Gastroesophageal sphincter (tissue), 4 donors: ENCODE results near the gene GLTP. TPM values are rescaled to one million over a fixed set of nuclear protein-coding genes. Genes with fewer than 3 reads are reported as not detected.

Source experiments
- ATAC-seq: fragments of 150-250 bp; one replicate; pipeline ENCODE4 v1.9.1; 2016; ENCODE audit warnings: mild to moderate bottlenecking, moderate library complexity
- H3K27ac ChIP-seq, 4 donors: fragments of 200-600 bp; sonication (generic) in 3 of 4; 1 replicate in 3 of 4; 2 replicates in 1 of 4; pipeline ENCODE4 v1.5.1; 2016 to 2019
- H3K27me3 ChIP-seq: fragments of 200-600 bp; sonication (generic); one replicate; pipeline ENCODE4 v1.5.1; 2019
- H3K36me3 ChIP-seq, 2 donors: fragments of 200-600 bp; sonication (generic); one replicate each; pipeline ENCODE4 v1.5.1; 2019; ENCODE audit warnings: control low read depth in 1 of 2
- H3K4me1 ChIP-seq, 3 donors: fragments of 200-600 bp; sonication (generic); 1 replicate in 2 of 3; 2 replicates in 1 of 3; pipeline ENCODE4 v1.5.1; 2016 to 2019; ENCODE audit warnings: control low read depth in 2 of 3
- H3K4me3 ChIP-seq, 2 donors: fragments of 200-600 bp; sonication (generic); one replicate each; pipeline ENCODE4 v1.5.1; 2019; ENCODE audit warnings: mild to moderate bottlenecking in 1 of 2, moderate library complexity in 1 of 2
- H3K9me3 ChIP-seq, 3 donors: fragments of 200-600 bp; sonication (generic); one replicate each; pipeline ENCODE4 v1.5.1; 2017 to 2019; ENCODE audit warnings: control low read depth in 2 of 3
- EP300 ChIP-seq: sonication (generic); formaldehyde crosslinking; IDR thresholded peaks from one replicate; pipeline ENCODE4 v1.6.1; 2017; ENCODE audit warnings: antibody characterized with exemption, mild to moderate bottlenecking
- POLR2A ChIP-seq, 2 donors: fragments of 450-650 bp; IDR thresholded peaks; one replicate each; pipeline ENCODE4 v1.6.1; 2017; ENCODE audit warnings: antibody characterized with exemption in 2 of 2, mild to moderate bottlenecking in 2 of 2, moderate library complexity in 1 of 2
- POLR2AphosphoS5 ChIP-seq: sonication (generic); formaldehyde crosslinking; IDR thresholded peaks from one replicate; pipeline ENCODE4 v1.6.1; 2017; ENCODE audit warnings: antibody characterized with exemption
- WGBS, 2 donors: methylation state at CpG; one replicate each; pipeline ENCODE4 v1.1.5; 2018; ENCODE audit warnings: low coverage in 1 of 2; 5-methylcytosine and 5-hydroxymethylcytosine counted together
- total RNA-seq, 4 donors: library from RNA; depleted of rRNA; stranded (reverse); fragments of >200 nt; gene quantifications; one replicate each; pipeline ENCODE4 v1.1.0, GENCODE V29; 2016
- TF ChIP-seq, protein P1 (sequence below), 4 experiments: fragments of 200-600 bp in 2 of 4; fragments of 450-650 bp in 2 of 4; sonication (generic) in 1 of 4; IDR thresholded peaks; one replicate each; pipeline ENCODE4 v1.5.1; 2017 to 2019; ENCODE audit warnings: antibody characterized with exemption in 4 of 4, mild to moderate bottlenecking in 2 of 4, moderate library complexity in 2 of 4

Gene GLTP
- total RNA-seq, 4 donors from 2014 or later = 35.2 to 70.3 (median 51.8) TPM

DNA sequence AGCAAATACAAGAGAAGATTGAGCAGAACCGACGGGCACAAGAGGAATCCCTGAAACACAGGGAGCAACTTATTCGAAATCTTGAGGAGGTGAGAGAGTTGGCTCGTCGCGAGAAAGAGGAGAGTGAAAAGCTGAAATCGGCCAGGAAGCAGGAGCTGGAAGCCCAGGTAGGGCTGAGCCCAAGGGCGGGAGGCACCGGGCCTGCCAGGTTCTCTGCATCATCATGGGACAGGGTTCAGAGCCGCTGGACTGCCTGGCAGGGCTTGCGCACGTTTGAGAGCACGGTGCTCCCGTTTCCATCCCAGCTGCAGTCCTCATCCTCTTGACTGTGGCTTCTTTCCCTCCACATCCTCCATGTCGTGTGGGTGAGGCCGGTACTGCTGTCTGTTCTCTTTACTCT is 34.1 kb upstream of the GLTP start:
- H3K27me3 ChIP-seq = no peaks in the 10 kb centered on the region
- H3K36me3 ChIP-seq = peaks cover 0 to 100% of the 10 kb centered on the region in 2 donors
- no peaks in the 10 kb centered on the region for H3K9me3 ChIP-seq
- ATAC-seq = no peak
- H3K4me3 ChIP-seq = no peak overlapping the region
- TF ChIP-seq EP300 = no peak
- TF ChIP-seq POLR2A (IDR thresholded peaks at IDR 0.05) = no peak
- TF ChIP-seq, protein P1, sequence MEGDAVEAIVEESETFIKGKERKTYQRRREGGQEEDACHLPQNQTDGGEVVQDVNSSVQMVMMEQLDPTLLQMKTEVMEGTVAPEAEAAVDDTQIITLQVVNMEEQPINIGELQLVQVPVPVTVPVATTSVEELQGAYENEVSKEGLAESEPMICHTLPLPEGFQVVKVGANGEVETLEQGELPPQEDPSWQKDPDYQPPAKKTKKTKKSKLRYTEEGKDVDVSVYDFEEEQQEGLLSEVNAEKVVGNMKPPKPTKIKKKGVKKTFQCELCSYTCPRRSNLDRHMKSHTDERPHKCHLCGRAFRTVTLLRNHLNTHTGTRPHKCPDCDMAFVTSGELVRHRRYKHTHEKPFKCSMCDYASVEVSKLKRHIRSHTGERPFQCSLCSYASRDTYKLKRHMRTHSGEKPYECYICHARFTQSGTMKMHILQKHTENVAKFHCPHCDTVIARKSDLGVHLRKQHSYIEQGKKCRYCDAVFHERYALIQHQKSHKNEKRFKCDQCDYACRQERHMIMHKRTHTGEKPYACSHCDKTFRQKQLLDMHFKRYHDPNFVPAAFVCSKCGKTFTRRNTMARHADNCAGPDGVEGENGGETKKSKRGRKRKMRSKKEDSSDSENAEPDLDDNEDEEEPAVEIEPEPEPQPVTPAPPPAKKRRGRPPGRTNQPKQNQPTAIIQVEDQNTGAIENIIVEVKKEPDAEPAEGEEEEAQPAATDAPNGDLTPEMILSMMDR (IDR thresholded peaks at IDR 0.05) = no peak
- no peak for TF ChIP-seq POLR2AphosphoS5
- 93 to 100% methylated on average over 2 to 10 of the region's 16 CpGs for WGBS, 2 donors
- no peaks in the 10 kb centered on the region for H3K4me1 ChIP-seq
- H3K27ac ChIP-seq = no peak overlapping the region

DNA sequence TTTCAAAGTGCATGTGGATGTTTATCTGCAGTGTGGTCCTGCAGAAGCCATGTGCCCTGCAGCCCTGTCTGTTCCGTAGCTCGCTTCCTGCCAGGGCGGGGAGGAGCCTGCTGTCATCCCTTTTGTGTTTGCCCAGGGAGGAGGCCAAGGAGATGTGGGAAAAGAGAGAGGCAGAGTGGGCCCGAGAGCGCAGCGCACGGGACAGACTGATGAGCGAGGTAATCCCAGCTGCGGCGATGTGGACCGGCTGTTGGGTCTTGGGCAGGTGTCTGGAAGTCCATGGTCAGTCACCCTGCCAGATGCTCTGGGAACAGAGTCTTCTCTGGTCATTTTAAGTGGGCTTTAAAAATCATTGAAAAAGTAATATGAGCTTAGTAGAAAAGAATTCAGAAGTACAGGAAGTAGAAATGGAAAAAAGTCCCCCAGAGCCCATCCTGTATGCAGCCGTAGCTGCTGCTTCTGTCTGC is 32.5 kb upstream of the GLTP start:
- TF ChIP-seq, protein P1 (IDR thresholded peaks at IDR 0.05) = no peak
- no peak for TF ChIP-seq POLR2AphosphoS5
- TF ChIP-seq POLR2A (IDR thresholded peaks at IDR 0.05) = no peak
- no peak for TF ChIP-seq EP300
- WGBS, 2 donors = 75 to 81% methylated on average over 4 to 11 of the region's 12 CpGs
- no peak overlapping the region for H3K4me3 ChIP-seq
- no peaks in the 10 kb centered on the region for H3K27me3 ChIP-seq
- H3K36me3 ChIP-seq = peaks cover 0 to 100% of the 10 kb centered on the region in 2 donors
- no peak for ATAC-seq
- no peak overlapping the region for H3K27ac ChIP-seq
- no peaks in the 10 kb centered on the region for H3K9me3 ChIP-seq
- no peaks in the 10 kb centered on the region for H3K4me1 ChIP-seq

DNA sequence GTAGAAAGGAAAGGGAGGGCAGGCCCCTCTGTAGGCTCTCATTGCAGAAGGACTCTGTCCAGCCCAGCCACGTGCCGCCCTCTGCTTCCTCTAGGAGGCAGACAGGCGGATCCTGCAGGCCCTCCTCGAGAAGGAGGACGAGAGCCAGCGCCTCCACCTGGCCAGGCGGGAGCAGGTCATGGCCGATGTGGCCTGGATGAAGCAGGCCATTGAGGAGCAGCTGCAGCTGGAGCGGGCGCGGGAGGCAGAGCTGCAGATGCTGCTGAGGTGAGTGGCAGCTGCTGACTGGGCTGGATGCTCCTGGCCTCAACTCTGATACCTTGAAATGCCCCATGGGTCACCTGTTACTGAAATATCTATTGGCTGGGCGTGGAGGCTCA is 30.6 kb upstream of the GLTP start:
- Histone ChIP-seq H3K36me3 (peaks cover 0 to 100% of the 10 kb centered on the region in 2 donors), H3K27ac (no peak overlapping the region), H3K4me1 (no peaks in the 10 kb centered on the region), H3K4me3 (no peak overlapping the region), H3K27me3 (no peaks in the 10 kb centered on the region), H3K9me3 (no peaks in the 10 kb centered on the region)
- no peak for TF ChIP-seq EP300
- no peak for TF ChIP-seq POLR2A (IDR thresholded peaks at IDR 0.05)
- no peak for TF ChIP-seq POLR2AphosphoS5
- TF ChIP-seq, protein P1 (IDR thresholded peaks at IDR 0.05) = no peak
- 22 to 53% methylated on average over 1 to 2 of the region's 12 CpGs for WGBS, 2 donors
- no peak for ATAC-seq

DNA sequence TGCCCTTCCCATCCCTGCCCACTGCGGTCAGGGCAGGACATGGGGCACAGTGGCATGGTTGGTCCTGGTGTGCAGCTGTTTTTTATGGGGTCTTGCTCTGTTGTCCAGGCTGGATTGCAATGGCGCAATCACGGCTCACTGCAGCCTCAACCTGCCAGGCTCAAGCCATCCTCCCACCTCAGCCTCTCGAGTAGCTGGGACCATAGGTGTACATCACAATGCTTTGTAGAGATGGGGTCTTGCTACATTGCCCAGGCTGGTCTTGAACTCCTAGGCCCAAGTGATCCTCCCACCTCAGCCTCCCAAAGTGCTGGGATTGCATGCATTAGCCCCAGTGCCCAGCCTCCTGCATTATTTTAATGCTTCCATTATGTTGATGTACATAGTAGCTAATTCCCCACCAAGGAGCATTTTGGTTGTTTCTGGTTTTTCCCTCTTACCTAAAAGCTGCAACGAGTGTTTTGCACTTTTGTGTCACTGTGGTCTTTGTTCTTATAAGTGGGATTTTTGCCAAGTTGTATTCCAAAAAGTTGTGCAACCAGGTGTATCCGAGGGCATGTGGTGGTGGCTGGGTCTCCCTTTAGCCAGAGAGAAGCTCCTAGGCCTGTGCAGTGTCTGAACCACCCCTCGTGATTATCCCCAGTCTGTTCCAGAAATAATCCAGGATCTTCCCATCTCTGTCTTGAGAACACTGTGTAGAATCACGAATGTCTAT is 30.1 kb upstream of the GLTP start:
- TF ChIP-seq POLR2A (IDR thresholded peaks at IDR 0.05) (no peak), POLR2AphosphoS5 (no peak), EP300 (no peak)
- TF ChIP-seq, protein P1 (IDR thresholded peaks at IDR 0.05) = no peak
- Histone ChIP-seq H3K27me3 (no peaks in the 10 kb centered on the region), H3K27ac (no peak overlapping the region), H3K36me3 (peaks cover 0 to 100% of the 10 kb centered on the region in 2 donors), H3K9me3 (no peaks in the 10 kb centered on the region), H3K4me1 (no peaks in the 10 kb centered on the region), H3K4me3 (no peak overlapping the region)
- no peak for ATAC-seq
- whole genome bisulfite sequencing, 2 donors = 78 to 85% methylated on average over 5 to 6 of the region's 8 CpGs

DNA sequence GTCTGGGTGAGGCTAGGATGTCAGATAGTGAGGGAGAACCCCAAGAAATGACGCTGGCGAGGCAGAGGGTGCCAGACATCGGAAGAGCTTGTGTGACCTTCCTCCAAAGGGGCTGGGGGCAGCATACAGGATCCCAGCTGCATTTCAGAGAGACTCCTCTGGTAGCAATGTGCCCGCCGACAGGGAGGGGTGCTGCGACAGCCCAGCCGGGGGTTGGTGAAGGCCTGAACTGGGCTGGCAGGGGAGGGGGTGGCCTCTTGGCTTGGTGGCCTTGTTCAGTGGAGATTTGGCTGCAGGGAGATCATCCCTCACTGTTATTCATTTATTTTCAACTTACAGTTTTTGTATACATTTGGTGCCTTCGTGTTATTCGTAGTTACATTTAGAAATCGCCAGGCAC is 25.0 kb upstream of the GLTP start:
- no peak overlapping the region for H3K4me3 ChIP-seq
- 85 to 89% methylated on average over 6 to 9 of the region's 10 CpGs for WGBS, 2 donors
- H3K4me1 ChIP-seq = peaks cover 0 to 26% (median 8%) of the 10 kb centered on the region in 3 donors
- H3K36me3 ChIP-seq = peaks cover 0 to 76% of the 10 kb centered on the region in 2 donors
- no peaks in the 10 kb centered on the region for H3K27me3 ChIP-seq
- TF ChIP-seq POLR2A (IDR thresholded peaks at IDR 0.05) (no peak), POLR2AphosphoS5 (no peak), EP300 (no peak)
- TF ChIP-seq, protein P1 (IDR thresholded peaks at IDR 0.05) = no peak
- no peak overlapping the region for H3K27ac ChIP-seq
- ATAC-seq = no peak
- no peaks in the 10 kb centered on the region for H3K9me3 ChIP-seq
